GM12873 (cell line): ENCODE data around the gene TOR2A.

ENCODE experiments used
- TF ChIP-seq, protein P1 (sequence below): IDR thresholded peaks from 2 replicates; pipeline ENCODE4 v1.5.1; 2012; ENCODE audit warnings: low read depth, mild to moderate bottlenecking, moderate library complexity, low read length, control low read depth; ENCODE audit not compliant: insufficient read depth; ENCODE audit errors: missing control alignments

Gene TOR2A

DNA sequence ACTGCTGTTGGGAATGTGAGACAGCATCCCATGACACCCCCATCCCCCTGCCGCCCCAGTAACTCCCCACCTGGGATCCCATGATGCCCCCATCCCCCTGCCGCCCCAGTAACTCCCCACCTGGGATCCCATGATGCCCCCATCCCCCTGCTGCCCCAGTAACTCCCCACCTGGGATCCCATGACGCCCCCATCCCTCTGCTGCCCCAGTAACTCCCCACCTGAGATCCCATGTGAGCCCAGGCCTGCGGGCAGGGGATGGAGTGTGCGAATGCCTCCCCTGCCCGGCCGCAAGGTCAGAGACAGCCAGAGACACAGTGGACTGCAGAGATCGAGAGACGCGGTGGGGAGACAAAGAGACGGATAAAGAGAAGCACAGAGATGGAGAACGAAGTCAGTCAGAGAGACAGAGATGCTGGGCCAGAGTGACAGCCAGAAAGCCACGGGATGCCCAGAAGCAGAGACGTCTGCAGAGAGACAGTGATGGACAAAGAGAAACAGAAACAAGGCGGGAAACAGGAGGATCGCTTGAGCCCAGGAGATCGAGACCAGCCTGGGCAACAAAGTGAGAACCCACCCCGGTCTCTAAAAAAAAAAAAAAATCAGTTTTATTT, 42.4 kb upstream of the TOR2A start:
- TF ChIP-seq, protein P1, sequence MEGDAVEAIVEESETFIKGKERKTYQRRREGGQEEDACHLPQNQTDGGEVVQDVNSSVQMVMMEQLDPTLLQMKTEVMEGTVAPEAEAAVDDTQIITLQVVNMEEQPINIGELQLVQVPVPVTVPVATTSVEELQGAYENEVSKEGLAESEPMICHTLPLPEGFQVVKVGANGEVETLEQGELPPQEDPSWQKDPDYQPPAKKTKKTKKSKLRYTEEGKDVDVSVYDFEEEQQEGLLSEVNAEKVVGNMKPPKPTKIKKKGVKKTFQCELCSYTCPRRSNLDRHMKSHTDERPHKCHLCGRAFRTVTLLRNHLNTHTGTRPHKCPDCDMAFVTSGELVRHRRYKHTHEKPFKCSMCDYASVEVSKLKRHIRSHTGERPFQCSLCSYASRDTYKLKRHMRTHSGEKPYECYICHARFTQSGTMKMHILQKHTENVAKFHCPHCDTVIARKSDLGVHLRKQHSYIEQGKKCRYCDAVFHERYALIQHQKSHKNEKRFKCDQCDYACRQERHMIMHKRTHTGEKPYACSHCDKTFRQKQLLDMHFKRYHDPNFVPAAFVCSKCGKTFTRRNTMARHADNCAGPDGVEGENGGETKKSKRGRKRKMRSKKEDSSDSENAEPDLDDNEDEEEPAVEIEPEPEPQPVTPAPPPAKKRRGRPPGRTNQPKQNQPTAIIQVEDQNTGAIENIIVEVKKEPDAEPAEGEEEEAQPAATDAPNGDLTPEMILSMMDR, result no peak

DNA sequence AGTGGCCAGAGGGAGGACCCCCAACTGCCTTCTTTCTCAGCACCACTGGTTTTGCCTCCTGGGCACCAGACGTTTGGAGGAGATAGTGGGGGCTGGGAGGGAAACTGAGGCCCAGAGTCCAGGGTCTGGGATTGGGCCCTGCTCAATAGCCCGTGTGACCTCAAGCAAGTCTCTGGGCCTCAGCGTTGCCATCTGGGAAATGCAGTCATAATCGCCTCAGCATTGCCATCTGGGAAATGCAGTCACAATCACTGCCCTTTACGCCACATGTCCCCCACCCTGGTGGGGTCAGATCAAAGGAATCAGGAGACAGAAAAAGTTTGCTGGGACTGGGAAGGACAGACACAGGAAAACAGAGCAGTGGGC, 41.8 kb upstream of the TOR2A start:
- TF ChIP-seq, protein P1, result no peak

DNA sequence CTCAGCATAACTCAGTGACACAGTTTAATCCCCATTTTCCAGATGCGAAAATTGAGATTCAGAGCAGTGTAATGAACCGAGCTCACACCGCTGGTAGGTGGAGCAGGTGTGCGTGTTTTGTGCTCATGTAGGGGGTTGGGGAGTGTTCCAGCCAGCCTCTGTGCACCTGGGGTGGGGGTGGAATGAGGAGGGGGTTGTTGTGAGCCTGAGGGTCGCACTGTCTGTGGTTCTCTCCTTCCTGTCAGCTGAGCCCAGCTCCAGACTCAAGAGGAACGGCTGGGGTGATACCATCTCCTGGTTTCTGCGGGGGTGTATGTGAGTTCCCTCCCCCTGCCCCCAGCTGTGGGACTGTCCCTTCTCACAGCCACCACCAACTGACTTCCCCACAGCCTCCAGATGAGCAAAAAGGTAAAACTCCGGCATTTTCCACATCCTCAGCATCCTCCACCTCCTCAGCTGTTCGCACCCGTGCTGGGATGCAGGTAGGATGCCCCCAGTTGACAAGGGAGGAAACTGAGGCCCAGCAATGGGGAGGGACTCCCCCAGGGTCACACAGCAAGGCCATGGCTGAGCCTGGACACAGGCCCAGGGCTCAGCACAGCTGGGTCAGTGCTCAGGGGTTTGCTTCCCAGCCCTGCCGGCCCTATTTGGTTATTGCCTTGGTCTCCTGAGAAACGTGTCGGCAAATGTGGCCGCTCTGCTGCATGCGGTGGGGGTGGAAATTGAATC, 41.3 kb upstream of the TOR2A start:
- TF ChIP-seq, protein P1, result no peak

DNA sequence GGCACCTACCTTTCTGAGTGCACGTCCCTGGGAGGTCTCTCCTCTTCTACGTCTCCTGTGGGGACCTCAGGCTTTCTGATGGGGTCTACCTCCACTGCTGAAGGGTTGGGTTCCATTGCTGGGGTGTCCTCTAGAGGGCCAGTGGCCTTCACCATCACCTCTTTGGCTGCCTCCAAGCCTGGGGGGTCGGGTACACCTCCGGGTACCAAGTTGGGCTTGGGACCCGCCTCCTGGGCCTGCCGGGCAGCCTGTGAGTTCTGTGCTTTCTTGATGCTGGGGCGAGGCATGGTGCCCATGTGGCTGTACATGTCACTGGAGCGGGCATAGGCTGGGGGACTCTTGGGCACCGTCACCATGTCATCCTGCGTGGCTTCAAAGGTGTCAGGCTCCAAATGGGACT, 38.9 kb upstream of the TOR2A start:
- TF ChIP-seq, protein P1, result no peak

DNA sequence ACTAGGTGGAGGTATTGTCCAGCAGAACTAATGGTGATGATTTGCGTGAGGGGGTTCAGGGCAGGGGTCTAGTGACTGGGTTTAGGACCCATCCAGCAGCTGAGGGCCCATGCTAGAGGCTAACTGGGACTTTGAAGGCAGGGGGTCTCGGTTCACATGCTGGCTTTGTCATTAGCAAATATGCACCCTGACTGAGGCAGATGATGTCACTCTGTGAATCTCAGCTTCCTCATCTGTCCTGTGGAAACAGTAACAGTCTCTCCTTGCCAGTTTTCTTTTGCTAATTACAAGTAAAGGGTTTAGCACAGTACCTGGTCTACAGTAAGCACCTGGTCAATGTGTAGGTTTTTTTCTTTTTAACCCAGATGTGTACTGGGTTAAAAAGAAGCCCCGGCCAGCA, 38.2 kb upstream of the TOR2A start:
- TF ChIP-seq, protein P1, result no peak

DNA sequence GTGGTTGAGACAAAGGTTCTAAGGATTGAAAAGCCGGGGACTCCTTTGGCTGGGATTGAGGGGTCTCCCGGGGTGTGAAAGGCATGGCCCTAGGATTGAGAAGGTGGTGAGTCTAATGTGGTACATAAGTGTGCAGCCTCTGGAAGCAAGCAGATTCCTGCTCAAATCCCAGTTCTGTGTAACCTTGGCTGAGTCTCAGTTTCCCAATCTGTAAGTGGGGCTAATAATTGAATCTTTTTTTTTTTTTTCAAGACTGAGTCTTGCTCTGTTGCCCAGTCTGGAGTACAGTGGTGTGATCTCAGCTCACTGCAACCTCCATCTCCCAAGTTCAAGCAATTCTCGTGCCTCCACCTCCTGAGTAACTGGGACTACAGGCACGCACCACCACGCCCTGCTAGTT, 37.5 kb upstream of the TOR2A start:
- TF ChIP-seq, protein P1, result no peak

DNA sequence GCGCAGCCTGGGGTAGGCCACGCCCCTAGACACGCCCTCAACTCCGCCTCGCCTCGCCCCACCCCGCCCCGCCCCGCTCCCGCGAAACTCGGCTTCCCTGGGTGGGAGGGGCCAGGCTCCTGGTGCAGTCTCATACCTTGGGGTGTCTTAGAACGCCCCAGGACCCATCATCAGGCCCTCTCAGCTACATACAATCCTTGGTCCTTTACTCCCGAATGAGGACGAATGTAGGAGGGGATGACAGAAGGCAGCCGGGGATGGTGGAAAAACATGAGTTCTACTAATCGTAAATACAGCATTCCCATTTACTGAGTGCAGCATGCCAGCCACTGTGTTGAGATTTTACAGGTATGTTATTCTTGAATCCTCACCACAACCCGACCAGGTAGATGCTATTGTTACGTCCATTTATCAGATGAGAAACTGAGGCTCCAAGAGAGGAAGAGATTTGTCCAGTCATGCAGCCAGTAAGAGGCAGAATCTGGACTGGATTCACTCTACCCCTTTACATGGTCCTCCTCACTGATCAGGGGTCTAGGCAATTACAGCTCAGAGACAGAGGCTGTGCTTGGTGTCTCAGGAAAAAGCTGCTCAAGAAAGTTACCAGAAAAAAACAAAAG, 36.6 kb upstream of the TOR2A start:
- TF ChIP-seq, protein P1, result no peak
